ENCODE measurements around the gene ADRA2B.

Gene ADRA2B

GRCh38 chr2:96128456-96128855, 12.1 kb upstream of the ADRA2B start:
- TF ChIP-seq FOXP2 (optimal IDR thresholded peaks at IDR 0.05; ENCODE audit: borderline replicate concordance, extremely low read depth, extremely low read length, insufficient read depth) (no peak), TAF1 (IDR thresholded peaks at IDR 0.05; ENCODE audit: borderline replicate concordance, insufficient read depth, low read length) (no peak), POLR2AphosphoS5 (IDR thresholded peaks at IDR 0.05; ENCODE audit: low read depth, low read length) (no peak), SIN3A (IDR thresholded peaks at IDR 0.05; ENCODE audit: borderline replicate concordance, insufficient read depth, low read length) (no peak), REST (IDR thresholded peaks at IDR 0.05; ENCODE audit: insufficient read depth in 1 of 2, low read depth in 2 of 2, low read length in 2 of 2) (no peak)

GRCh38 chr2:96124406-96125265, 8.3 kb upstream of the ADRA2B start:
- TF ChIP-seq REST (IDR thresholded peaks at IDR 0.05; ENCODE audit: insufficient read depth in 1 of 2, low read depth in 2 of 2, low read length in 2 of 2) (no peak), FOXP2 (optimal IDR thresholded peaks at IDR 0.05; ENCODE audit: borderline replicate concordance, extremely low read depth, extremely low read length, insufficient read depth) (no peak), SIN3A (IDR thresholded peaks at IDR 0.05; ENCODE audit: borderline replicate concordance, insufficient read depth, low read length) (no peak), POLR2AphosphoS5 (IDR thresholded peaks at IDR 0.05; ENCODE audit: low read depth, low read length) (no peak), TAF1 (IDR thresholded peaks at IDR 0.05; ENCODE audit: borderline replicate concordance, insufficient read depth, low read length) (no peak)

GRCh38 chr2:96123936-96124335, 7.6 kb upstream of the ADRA2B start:
- TF ChIP-seq SIN3A (IDR thresholded peaks at IDR 0.05; ENCODE audit: borderline replicate concordance, insufficient read depth, low read length) (no peak), FOXP2 (optimal IDR thresholded peaks at IDR 0.05; ENCODE audit: borderline replicate concordance, extremely low read depth, extremely low read length, insufficient read depth) (no peak), TAF1 (IDR thresholded peaks at IDR 0.05; ENCODE audit: borderline replicate concordance, insufficient read depth, low read length) (no peak), REST (IDR thresholded peaks at IDR 0.05; ENCODE audit: insufficient read depth in 1 of 2, low read depth in 2 of 2, low read length in 2 of 2) (no peak), POLR2AphosphoS5 (IDR thresholded peaks at IDR 0.05; ENCODE audit: low read depth, low read length) (no peak)

GRCh38 chr2:96123290-96123689, 6.9 kb upstream of the ADRA2B start:
- TF ChIP-seq POLR2AphosphoS5 (IDR thresholded peaks at IDR 0.05; ENCODE audit: low read depth, low read length), result no peak
- TF ChIP-seq TAF1 (IDR thresholded peaks at IDR 0.05; ENCODE audit: borderline replicate concordance, insufficient read depth, low read length), result no peak
- no peak for TF ChIP-seq SIN3A (IDR thresholded peaks at IDR 0.05; ENCODE audit: borderline replicate concordance, insufficient read depth, low read length)
- no peak for TF ChIP-seq REST (IDR thresholded peaks at IDR 0.05; ENCODE audit: insufficient read depth in 1 of 2, low read depth in 2 of 2, low read length in 2 of 2)
- TF ChIP-seq FOXP2 (optimal IDR thresholded peaks at IDR 0.05; ENCODE audit: borderline replicate concordance, extremely low read depth, extremely low read length, insufficient read depth), result no peak

Data from PFSK-1 (cell line).